WERI-Rb-1 (cell line): Measurements from ENCODE around the gene NOL4L.

Source experiments
- DNase-seq: peaks from one replicate; pipeline ENCODE4 v3.0.0-alpha.2; 2020
- H3K27ac ChIP-seq: fragments of 250-450 bp; sonication (Bioruptor Pico); 2 replicates; pipeline ENCODE4 v1.5.1; 2020; ENCODE audit warnings: mild to moderate bottlenecking, moderate library complexity
- H3K27me3 ChIP-seq: fragments of 250-450 bp; sonication (Bioruptor Pico); 2 replicates; pipeline ENCODE4 v1.5.1; 2021; ENCODE audit warnings: mild to moderate bottlenecking, low read depth, moderate library complexity; ENCODE audit not compliant: insufficient read depth, severe bottlenecking
- H3K36me3 ChIP-seq: fragments of 250-450 bp; sonication (Bioruptor Pico); 2 replicates; pipeline ENCODE4 v1.5.1; 2020; ENCODE audit warnings: mild to moderate bottlenecking, moderate library complexity
- H3K4me3 ChIP-seq: 2 replicates; pipeline ENCODE4 v1.5.1; 2011; ENCODE audit warnings: low read depth, mild to moderate bottlenecking, control low read depth, low read length
- H3K9me3 ChIP-seq: fragments of 250-450 bp; sonication (Bioruptor Pico); 2 replicates; pipeline ENCODE4 v1.5.1; 2021; ENCODE audit warnings: mild to moderate bottlenecking, moderate library complexity; ENCODE audit not compliant: severe bottlenecking
- TF ChIP-seq, protein P1 (sequence below): IDR thresholded peaks from 2 replicates; pipeline ENCODE4 v1.5.1; 2011; ENCODE audit warnings: low read depth, mild to moderate bottlenecking, control low read depth, inconsistent platforms, low read length

Gene NOL4L

DNA sequence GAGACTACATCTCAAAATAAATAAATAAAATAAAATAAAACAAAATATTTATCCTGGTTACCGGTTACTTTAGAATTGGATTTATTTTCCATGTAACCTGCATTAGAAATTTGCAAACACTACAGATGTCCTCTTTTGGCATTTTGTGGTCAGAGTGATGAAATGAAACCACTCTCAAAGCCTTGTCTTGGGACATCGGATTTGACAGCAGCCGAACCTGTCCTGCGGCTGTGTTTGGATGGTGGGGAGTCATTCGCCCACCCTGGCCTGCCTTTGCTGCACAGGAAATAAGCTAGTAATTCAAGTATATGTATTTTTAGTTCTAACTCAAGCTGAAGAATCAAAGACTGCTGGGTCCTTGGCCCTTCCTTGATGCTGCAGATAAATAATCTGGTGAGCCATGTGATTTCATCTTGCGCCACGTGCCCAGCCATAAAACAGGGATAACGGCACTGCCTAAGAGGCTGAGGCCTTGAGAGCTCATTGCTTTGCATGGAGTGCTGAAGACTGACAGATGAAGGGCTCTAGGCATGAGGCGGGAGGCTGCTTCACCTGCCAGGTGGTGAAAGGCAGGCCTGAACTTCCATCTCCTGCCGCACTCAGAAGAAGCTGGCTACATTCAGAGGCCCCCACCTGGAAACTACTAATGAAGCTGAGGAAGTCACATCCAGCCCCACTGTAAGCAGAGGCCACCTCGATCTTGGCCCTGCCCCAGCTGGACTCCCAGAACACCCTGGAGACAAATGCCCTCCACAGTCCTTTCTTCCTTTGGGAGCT is 76.9 kb downstream of the NOL4L start:
- H3K27ac ChIP-seq: no peak overlapping the region
- H3K36me3 ChIP-seq: peaks cover 9% of the 10 kb centered on the region
- H3K27me3 ChIP-seq: no peaks in the 10 kb centered on the region
- DNase-seq: no peak
- TF ChIP-seq, protein P1, sequence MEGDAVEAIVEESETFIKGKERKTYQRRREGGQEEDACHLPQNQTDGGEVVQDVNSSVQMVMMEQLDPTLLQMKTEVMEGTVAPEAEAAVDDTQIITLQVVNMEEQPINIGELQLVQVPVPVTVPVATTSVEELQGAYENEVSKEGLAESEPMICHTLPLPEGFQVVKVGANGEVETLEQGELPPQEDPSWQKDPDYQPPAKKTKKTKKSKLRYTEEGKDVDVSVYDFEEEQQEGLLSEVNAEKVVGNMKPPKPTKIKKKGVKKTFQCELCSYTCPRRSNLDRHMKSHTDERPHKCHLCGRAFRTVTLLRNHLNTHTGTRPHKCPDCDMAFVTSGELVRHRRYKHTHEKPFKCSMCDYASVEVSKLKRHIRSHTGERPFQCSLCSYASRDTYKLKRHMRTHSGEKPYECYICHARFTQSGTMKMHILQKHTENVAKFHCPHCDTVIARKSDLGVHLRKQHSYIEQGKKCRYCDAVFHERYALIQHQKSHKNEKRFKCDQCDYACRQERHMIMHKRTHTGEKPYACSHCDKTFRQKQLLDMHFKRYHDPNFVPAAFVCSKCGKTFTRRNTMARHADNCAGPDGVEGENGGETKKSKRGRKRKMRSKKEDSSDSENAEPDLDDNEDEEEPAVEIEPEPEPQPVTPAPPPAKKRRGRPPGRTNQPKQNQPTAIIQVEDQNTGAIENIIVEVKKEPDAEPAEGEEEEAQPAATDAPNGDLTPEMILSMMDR: no peak
- H3K9me3 ChIP-seq: no peaks in the 10 kb centered on the region
- no peak overlapping the region for H3K4me3 ChIP-seq

DNA sequence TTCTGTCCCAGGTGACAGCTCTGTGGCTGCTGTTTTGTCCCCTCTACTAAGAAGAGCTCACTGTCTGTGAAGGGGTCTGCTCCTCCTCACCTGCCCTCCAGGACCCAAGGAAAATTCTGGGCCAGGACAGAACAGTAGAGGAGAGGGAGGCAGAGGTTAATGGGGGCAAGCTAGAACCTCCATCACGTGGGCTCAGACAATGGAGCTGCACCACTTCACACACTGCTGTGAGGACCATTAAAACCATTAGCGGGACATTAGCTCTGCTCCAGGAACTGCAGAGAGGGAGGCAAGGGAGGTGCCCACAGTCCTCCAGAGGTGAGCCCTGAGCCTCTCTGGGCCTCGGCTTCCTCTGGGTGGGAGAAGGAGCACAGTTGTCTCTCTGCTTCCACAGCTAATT is 78.4 kb downstream of the NOL4L start:
- H3K9me3 ChIP-seq: no peaks in the 10 kb centered on the region
- no peaks in the 10 kb centered on the region for H3K27me3 ChIP-seq
- TF ChIP-seq, protein P1: no peak
- H3K27ac ChIP-seq: no peak overlapping the region
- H3K4me3 ChIP-seq: no peak overlapping the region
- no peak for DNase-seq
- peaks cover 6% of the 10 kb centered on the region for H3K36me3 ChIP-seq

DNA sequence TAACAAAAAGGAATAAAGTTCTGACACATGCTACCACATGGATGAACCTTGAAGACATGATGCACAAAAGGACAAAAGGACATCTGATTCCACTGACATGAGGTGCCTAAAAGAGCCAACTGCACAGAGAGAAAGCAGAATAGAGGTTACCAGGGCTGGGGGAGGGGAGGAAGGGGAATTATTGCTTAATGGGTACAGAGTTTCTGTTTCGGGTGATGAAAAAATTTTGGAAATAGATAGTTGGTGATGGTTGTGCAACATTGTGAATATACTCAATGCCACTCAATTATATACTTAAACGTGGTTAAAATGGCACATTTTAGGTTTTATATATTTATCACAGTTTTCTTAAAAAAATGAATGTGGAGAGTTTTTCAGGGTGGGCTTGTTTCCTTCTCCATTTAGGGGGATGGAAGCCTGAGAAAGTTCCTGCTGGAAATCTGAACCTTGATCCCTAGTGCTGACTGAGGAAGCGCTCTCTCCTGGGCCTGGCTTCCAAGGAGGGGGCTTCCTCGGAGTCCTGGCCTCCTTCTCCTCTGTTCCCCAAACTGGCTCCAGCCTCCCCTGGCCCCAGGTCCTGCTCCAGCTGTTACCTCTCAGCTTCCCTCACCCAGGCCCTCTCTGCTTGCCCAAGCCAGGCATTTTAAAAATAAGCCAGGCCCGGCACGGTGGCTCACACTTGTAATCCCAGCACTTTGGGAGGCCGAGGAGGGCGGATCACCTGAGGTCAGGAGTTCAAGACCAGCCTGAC is 79.2 kb downstream of the NOL4L start:
- Histone ChIP-seq H3K9me3 (no peaks in the 10 kb centered on the region), H3K27me3 (no peaks in the 10 kb centered on the region), H3K27ac (no peak overlapping the region), H3K4me3 (no peak overlapping the region), H3K36me3 (peaks cover 6% of the 10 kb centered on the region)
- TF ChIP-seq, protein P1: no peak
- DNase-seq: no peak

DNA sequence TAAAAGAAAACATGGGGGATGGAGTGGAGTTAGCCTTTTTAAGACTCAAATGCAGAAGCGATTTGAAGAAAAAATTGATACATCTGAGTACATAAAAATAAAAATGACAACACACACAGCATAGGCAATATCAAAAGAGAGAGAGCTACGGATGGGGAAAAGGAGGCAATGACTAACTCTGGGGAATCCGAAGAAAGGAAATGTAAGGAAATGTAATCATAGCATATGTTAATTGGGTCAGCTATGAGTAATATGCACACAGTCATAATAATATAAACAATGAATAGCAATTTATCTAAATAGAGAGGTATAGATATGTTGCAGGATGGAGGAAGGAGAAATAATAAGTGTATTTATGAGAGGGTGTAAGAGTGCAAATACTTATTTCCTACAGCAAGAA is 83.4 kb downstream of the NOL4L start:
- Histone ChIP-seq H3K9me3 (no peaks in the 10 kb centered on the region), H3K36me3 (peaks cover 6% of the 10 kb centered on the region), H3K4me3 (no peak overlapping the region), H3K27ac (no peak overlapping the region), H3K27me3 (no peaks in the 10 kb centered on the region)
- TF ChIP-seq, protein P1: no peak
- DNase-seq: no peak

DNA sequence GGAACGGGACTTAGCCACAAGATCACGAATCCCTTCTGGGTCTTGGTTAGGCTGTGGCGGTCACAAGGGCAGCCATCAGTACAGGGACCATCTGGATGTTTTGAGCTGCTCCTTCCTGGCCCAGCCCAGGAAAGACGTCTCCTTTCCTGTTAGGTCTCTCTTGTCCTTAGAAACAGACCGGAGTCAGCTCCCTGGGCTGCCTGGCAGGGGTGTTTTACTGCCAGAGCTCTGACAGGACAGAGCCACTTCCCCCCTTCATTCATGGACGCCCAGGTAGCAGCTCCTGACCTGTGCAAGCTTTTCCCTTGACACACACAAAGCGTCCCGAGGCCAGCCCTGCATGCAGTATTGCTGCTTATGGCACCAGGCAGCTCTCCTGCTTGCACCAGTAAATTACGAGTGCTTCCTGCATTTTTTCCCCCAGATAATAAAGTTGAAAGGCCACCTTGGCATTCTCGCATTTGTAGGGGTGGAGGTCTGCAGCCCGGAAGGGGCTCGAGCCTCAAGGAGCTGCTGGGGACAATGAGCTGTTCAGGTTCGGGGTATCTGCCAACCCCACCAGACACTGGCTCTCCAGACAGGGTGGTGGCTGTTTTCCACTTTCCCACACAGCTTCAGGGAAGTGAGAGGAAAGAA is 87.4 kb downstream of the NOL4L start:
- Histone ChIP-seq H3K27me3 (no peaks in the 10 kb centered on the region), H3K4me3 (no peak overlapping the region), H3K27ac (peak overlapping the region; percentile 53), H3K9me3 (no peaks in the 10 kb centered on the region), H3K36me3 (peaks cover 16% of the 10 kb centered on the region)
- no peak for DNase-seq
- TF ChIP-seq, protein P1: no peak
